Measurements from ENCODE around the gene NCR2.

The NCR2 gene

GRCh38 chr6:41331401-41332150, 3.8 kb upstream of the NCR2 start:
- DNase-seq: no peak

GRCh38 chr6:41332241-41332640, 3.2 kb upstream of the NCR2 start:
- no peak for DNase-seq

DNA sequence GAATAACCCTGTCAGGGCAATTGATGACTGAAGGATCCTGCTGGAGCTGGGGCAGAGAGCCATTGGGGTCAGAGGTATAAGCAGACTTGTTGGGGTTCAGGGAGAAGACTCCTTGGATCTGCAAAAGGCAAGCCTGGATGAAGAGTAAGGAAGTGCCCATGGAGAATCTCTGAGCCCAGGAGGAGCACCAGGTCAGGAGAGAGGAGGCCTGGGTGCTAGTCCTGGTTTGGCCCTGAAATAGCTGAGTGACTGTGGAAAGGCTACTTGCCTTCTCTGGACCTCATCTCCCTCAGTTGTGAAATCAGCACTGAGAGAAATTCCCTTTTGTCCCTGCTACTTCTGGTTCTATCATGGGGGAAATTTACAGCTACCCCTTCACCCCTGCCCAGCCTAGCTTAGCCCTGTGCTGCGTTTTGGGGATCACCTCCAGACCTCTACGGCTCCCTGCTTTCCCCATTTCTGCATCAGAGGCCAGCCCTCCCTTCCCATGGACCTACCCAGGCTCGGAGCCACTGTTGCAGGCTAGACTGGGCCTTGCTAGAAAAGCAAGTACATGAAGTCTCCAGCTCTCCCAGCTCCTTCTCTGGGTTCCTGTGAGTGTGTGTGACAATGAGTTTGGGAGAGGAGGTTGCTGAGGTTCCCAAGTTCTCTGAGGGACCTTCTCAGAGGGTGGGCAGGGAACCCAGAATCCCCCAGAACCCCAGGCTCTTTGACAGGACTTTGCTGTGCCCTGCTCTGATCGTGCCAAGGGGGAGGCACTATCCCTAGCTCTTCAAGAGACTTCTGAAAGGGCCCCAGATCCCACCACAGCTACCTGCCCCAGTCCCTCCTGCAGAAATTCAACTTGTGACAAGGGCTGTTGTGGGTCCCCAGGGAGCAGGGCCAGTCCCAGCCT, 2.3 kb upstream of the NCR2 start:
- DNase-seq: no peak

DNA sequence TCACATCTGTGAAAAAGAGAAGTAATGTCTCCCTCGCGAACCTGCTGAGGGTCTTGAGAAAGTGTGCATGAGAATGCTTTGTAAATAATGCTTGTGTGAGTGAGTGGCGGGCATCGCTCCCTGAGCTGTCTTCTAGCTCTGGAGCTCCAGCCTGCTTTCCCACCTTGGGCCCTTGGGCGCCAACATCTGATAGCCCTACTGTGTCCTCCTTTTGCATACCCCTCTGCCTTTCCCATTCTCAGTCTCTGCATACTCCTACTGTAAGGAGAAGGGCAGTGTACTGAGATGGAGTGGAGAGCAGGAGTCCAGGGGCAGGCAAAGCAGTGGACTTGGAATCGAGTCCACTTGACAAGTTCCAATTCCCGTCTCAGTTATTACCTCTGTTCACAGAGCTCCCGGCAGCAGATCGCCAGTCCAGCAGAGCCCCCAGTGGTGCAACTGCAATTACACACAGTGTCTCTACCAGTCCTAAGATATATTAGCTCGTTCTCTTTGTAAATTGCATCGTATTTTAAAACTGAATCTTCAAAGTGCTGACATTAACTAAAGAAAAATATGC, 847 bp upstream of the NCR2 start:
- no peak for DNase-seq

- DNase-seq: no peak
These were observed 535 bp downstream of the NCR2 start for GRCh38 chr6:41335943-41336342.

DNA sequence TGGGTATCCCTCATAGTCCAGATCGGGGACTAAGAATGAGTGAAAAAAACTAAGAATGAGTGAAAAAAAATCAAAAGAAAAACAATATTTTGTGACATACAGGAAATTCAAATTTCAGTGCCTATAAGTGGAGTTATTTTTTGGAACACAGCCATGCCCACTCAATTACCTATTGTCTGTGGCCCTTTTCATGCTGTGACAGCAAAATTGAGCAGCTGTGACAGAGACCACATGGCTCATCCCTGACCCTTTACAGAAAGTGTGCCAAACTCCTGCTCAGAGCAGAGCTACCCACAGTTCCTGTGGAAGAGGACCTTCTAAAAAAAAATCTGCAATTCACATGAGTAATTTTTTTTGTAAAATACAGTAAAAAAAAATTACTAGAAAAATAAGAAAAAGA, 1.4 kb downstream of the NCR2 start:
- DNase-seq: no peak

GRCh38 chr6:41337709-41338108, 2.3 kb downstream of the NCR2 start:
- DNase-seq: no peak

- DNase-seq: no peak
These were observed 3.3 kb downstream of the NCR2 start for GRCh38 chr6:41338659-41339058.

DNA sequence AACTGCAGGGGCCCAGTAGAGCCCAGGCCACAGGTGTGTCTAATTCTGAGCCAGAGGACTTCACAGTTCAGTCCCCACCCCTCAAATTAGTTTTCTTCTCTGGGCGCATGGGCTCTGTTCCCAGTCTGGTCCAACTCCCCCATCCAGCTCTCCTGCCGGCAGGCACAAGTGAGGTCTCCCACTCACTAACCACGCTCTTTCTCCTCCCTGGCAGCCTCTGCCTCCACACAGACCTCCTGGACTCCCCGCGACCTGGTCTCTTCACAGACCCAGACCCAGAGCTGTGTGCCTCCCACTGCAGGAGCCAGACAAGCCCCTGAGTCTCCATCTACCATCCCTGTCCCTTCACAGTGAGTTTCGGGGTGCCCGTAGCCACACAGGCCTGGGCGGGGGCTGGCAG, 6.2 kb downstream of the NCR2 start:
- no peak for DNase-seq

GRCh38 chr6:41342241-41342640, 6.8 kb downstream of the NCR2 start:
- DNase-seq: no peak

- DNase-seq: no peak
These were observed 8.3 kb downstream of the NCR2 start for GRCh38 chr6:41343641-41344187.

GRCh38 chr6:41344876-41345275, 9.5 kb downstream of the NCR2 start:
- DNase-seq: no peak

GRCh38 chr6:41345901-41346300, 10.5 kb downstream of the NCR2 start:
- no peak for DNase-seq

DNA sequence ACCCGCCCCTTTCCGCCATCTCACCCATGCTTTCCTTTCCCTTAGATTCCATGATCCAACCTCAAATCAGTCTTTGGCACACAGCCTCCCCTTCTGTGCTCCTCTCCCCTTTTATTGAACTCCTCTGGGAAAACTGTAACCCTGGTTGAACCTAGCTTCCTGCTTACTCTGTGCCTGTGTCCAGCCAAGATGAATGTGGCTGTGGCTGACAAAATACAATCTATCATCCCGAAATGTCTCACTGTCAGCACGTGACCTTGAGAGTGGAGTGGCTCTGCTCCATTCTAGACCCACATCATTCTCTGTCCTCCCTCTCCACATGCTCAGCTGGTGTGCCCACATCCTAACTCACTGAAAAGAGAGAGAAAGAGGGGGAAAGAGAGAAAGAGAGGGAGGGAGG, 11.0 kb downstream of the NCR2 start:
- DNase-seq: no peak

DNA sequence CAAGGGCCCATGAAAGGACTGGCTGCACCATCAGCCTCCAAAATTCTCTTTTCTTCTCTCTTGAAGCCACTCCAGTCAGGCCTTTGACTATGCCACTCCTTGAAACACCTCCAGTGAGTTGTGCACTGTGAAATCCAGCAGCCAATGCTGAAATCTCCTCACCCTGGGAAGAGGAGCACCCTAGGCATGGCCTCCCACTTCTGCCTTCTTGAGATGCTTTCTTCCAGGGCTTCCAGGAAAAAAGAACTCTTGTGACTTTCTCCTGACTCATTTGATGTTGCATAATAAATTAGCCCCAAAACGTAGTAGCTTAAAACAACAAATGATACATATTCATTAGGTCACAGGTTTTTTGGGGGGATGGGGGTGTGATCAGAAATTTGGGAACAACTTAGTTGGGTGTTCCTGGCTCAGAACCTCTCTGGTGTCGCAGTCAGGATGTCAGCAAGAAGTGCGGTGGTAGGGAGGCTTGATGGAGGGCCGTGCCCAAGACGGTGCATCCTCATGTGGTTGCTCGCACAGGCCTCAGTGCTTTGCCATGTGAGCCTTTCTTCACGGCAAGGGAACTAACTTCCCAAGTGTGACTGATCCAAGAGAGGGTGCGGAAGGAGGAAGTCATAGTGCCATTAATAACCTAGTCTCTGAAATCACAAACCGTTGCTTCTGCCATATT, 12.1 kb downstream of the NCR2 start:
- no peak for DNase-seq

- no peak for DNase-seq
These were observed 13.5 kb downstream of the NCR2 start for GRCh38 chr6:41348934-41349333.

DNA sequence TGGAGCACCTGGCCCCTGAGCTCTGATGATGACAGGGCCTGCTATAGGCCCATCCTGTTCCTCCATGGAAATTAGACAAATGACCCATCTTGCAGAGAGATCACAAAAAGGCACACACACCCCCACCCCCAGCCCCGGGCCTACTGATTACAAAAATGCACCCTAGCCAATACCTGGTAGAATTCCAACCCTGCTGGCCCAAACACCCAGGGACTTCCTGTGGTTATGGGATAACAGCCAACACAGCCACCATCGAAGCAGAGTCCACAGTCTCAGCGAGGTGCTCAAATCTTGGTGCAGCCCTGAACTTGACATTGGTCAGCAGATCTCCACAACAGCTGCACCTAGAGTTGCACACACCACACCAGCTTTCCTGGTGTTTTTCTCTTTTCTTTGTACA, 17.0 kb downstream of the NCR2 start:
- DNase-seq: no peak

DNA sequence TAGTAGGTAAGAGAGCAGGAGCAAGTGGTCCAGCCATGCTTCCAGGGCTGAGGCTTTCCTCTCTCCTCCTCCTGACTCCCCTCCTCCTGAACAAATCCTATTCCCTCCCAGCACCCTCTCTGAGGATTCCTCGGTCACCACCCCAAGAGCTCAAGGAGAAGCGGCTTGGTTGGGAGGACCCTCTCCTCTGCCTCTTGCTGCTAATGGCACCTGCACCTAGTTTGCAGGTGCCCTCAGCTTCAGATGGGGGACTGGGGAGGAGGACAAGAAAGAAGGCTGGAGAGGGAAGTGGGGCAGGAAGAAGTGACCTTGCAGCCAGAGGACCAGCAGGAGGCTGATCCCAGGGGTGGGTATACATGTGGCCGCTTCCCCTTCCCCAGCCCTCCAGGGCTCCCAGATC, 17.5 kb downstream of the NCR2 start:
- no peak for DNase-seq

GRCh38 chr6:41353333-41353732, 17.9 kb downstream of the NCR2 start:
- no peak for DNase-seq

DNA sequence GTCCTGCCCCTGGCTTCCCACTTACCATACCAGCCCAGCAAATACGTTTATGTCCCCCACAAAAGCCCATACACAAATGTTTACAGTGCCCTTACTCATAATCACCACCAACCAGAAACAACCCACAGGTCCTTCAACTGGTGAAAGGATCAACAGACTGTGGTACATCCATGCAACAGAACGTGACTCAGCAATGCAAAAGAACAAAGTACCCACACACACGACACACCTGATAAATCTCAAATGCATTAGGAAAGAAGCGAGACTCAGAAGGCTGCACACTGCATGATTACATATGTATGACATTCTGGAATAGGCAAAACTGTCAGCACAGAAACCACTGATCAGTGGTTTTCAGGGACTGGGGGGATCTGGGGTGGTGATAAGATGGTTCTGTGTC, 20.5 kb downstream of the NCR2 start:
- DNase-seq: no peak

DNA sequence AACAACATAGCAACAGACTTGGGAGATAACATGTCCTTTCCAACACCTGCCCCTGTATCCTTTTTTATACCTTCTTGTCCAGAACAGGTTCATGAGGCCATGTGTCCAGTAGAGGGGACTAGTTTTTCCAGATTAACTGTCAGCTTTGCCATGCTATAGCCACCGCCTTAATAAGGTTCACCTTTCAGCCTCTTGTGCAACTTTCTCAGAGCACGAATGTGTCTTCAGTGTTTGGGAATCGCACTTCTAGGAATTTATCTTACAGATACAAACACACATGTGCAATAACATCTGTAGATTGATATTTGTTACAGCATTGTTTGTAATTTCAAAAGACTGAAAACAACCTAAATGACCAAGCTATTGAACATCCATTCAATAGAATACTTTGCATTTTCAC, 21.4 kb downstream of the NCR2 start:
- DNase-seq: no peak

- DNase-seq: no peak
These were observed 23.1 kb downstream of the NCR2 start for GRCh38 chr6:41358503-41358902.
